ENCODE measurements around the gene RAB11A.

DNA sequence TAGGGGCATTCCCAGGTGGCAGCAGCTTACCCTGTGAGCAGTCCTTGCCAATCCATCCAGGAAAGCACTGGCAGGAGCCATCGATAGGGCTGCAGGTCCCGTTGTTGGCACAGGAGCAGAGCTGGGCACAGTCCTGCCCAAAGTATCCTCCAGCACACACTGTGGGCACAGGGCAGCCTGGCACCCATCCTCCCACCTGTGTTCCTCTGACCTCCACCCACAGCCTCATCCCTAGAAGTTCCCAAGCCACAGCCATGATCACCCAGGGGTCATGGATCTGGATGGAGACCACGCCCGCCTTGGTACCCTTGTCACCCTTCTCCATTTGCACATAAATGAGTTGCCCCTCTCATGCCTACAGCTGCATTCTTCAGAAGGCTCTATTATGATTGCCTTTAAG, 48.6 kb downstream of the RAB11A start:
- TF ChIP-seq, protein P1, sequence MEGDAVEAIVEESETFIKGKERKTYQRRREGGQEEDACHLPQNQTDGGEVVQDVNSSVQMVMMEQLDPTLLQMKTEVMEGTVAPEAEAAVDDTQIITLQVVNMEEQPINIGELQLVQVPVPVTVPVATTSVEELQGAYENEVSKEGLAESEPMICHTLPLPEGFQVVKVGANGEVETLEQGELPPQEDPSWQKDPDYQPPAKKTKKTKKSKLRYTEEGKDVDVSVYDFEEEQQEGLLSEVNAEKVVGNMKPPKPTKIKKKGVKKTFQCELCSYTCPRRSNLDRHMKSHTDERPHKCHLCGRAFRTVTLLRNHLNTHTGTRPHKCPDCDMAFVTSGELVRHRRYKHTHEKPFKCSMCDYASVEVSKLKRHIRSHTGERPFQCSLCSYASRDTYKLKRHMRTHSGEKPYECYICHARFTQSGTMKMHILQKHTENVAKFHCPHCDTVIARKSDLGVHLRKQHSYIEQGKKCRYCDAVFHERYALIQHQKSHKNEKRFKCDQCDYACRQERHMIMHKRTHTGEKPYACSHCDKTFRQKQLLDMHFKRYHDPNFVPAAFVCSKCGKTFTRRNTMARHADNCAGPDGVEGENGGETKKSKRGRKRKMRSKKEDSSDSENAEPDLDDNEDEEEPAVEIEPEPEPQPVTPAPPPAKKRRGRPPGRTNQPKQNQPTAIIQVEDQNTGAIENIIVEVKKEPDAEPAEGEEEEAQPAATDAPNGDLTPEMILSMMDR (IDR thresholded peaks at IDR 0.05), result no peak
- no peak for TF ChIP-seq POLR2A (IDR thresholded peaks at IDR 0.05)

Data from Peyer's patch (tissue), 4 donors.